Measurements from ENCODE around the gene NFIB.

NFIB gene

GRCh38 chr9:14179449-14179848, 134.5 kb downstream of the NFIB start:
- no peak for DNase-seq

GRCh38 chr9:14175778-14176177, 138.2 kb downstream of the NFIB start:
- DNase-seq, result no peak

- no peak for DNase-seq
Measured at GRCh38 chr9:14173713-14174112, 140.2 kb downstream of the NFIB start.

GRCh38 chr9:14170973-14171596, 142.9 kb downstream of the NFIB start:
- no peak for DNase-seq

GRCh38 chr9:14170392-14170931, 143.5 kb downstream of the NFIB start:
- DNase-seq, result no peak

GRCh38 chr9:14168381-14168780, 145.6 kb downstream of the NFIB start:
- no peak for DNase-seq

GRCh38 chr9:14165376-14166035, 148.4 kb downstream of the NFIB start:
- no peak for DNase-seq

- DNase-seq, result no peak
Measured at GRCh38 chr9:14164908-14165307, 149.0 kb downstream of the NFIB start.

GRCh38 chr9:14159440-14160216, 154.3 kb downstream of the NFIB start:
- no peak for DNase-seq

GRCh38 chr9:14158916-14159315, 155.0 kb downstream of the NFIB start:
- no peak for DNase-seq

- DNase-seq, result no peak
Measured at GRCh38 chr9:14158136-14158813, 155.7 kb downstream of the NFIB start.

GRCh38 chr9:14157191-14157590, 156.8 kb downstream of the NFIB start:
- DNase-seq, result no peak

- no peak for DNase-seq
Measured at GRCh38 chr9:14156046-14156445, 157.9 kb downstream of the NFIB start.

GRCh38 chr9:14155237-14155636, 158.7 kb downstream of the NFIB start:
- DNase-seq, result no peak

- no peak for DNase-seq
Measured at GRCh38 chr9:14153310-14153720, 160.6 kb downstream of the NFIB start.

GRCh38 chr9:14151451-14151850, 162.5 kb downstream of the NFIB start:
- DNase-seq, result no peak

GRCh38 chr9:14148501-14149103, 165.3 kb downstream of the NFIB start:
- no peak for DNase-seq

GRCh38 chr9:14147738-14148137, 166.2 kb downstream of the NFIB start:
- no peak for DNase-seq

- DNase-seq, result no peak
Measured at GRCh38 chr9:14146201-14146874, 167.6 kb downstream of the NFIB start.

GRCh38 chr9:14144215-14144614, 169.7 kb downstream of the NFIB start:
- no peak for DNase-seq

- DNase-seq, result no peak
Measured at GRCh38 chr9:14141699-14142098, 172.2 kb downstream of the NFIB start.

GRCh38 chr9:14140096-14140697, 173.7 kb downstream of the NFIB start:
- no peak for DNase-seq
